Gastroesophageal sphincter (tissue), 3 donors: ENCODE measurements around the gene TIAL1.
A peak's percentile ranks its signal among the peaks of the same experiment; 100 is the strongest.

ENCODE experiments used
- CTCF ChIP-seq, 4 experiments: fragments of 200-600 bp in 2 of 4; fragments of 450-650 bp in 2 of 4; sonication (generic) in 1 of 4; IDR thresholded peaks; one replicate each; pipeline ENCODE4 v1.5.1; 2017 to 2019; ENCODE audit warnings: antibody characterized with exemption in 4 of 4, mild to moderate bottlenecking in 2 of 4, moderate library complexity in 2 of 4
- EP300 ChIP-seq: sonication (generic); formaldehyde crosslinking; IDR thresholded peaks from one replicate; pipeline ENCODE4 v1.6.1; 2017; ENCODE audit warnings: antibody characterized with exemption, mild to moderate bottlenecking
- POLR2A ChIP-seq, 2 donors: fragments of 450-650 bp; IDR thresholded peaks; one replicate each; pipeline ENCODE4 v1.6.1; 2017; ENCODE audit warnings: antibody characterized with exemption in 2 of 2, mild to moderate bottlenecking in 2 of 2, moderate library complexity in 1 of 2
- POLR2AphosphoS5 ChIP-seq: sonication (generic); formaldehyde crosslinking; IDR thresholded peaks from one replicate; pipeline ENCODE4 v1.6.1; 2017; ENCODE audit warnings: antibody characterized with exemption

DNA sequence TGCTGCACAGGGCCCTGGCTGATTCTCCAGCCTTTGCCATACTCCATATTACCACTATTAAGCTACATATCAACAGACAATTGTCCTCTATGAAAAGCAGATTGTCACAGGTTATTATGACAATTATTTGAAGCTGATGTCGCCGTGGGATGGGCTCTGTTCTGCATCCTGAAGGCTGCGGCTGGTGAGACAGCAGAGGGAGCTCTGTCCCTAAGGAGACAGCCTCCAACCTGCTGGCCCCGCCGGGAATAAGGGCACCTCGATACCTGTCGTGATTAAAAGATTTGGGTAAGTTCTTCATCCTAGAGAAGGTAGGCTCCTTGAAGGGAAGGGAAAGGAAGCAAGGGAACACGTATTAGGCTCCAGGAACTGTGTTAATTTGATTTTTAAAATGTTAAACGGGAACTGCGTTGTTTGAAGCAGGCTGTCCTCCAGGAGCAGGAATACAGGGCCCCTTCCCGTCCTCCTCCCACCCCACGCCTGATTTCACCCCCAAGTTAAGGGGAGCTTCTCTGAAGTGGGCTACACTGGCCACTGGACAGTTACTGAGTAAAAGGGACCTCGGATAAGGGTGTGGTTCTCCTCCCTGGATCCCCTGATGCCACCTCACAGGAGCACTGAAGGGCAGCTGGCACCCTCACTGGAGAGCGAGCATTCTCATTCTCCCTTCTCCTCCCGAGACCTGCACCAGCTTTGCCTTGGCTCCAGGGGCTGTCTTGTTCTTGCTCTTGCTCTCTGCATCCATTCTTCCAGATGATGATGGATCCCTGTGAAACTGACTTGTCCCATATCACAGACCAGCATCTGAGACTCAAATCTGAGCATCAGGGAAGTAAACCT is 11.8 kb upstream of the TIAL1 start:
- TF ChIP-seq CTCF (IDR thresholded peaks at IDR 0.05): peak; percentile 36 to 82 (median 50)
- TF ChIP-seq POLR2A (IDR thresholded peaks at IDR 0.05): no peak
- TF ChIP-seq POLR2AphosphoS5: no peak
- no peak for TF ChIP-seq EP300
